Stimulated activated CD4-positive, alpha-beta T cell treated with anti-CD3 and anti-CD28 coated beads, TNF-alpha, amount 100 ng/mL, for 4 hours (primary cell): ENCODE results near the gene SLC15A1.
"Not testable (repeated sequence)": the region's sequence is repeated elsewhere in the genome, so short reads cannot be mapped to it uniquely, and the experiment has no call there.

Experiments used
- DNase-seq, 3 experiments: peaks; one replicate each; pipeline ENCODE4 v3.0.0-alpha.2; 2020; ENCODE audit warnings: low read depth in 3 of 3

The SLC15A1 gene

DNA sequence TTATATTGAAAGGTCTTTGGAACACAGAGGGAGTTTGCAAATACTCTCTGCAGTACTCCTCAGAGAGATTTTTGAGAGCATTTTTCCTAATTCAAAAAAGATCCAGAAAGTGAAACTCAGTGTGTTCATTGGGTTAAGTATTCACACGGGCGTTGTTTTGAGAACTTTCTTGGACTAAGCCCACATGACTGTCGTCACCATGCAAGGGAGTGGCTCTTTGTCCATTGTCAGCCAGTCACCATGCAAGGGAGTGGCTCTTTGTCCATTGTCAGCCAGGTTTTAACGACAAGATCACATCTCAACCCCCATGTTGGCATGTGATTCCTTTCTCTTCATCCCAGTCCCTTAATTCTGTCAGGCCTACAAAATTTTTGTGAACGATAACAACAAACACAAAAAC is 94.3 kb downstream of the SLC15A1 start:
- no peak for DNase-seq

DNA sequence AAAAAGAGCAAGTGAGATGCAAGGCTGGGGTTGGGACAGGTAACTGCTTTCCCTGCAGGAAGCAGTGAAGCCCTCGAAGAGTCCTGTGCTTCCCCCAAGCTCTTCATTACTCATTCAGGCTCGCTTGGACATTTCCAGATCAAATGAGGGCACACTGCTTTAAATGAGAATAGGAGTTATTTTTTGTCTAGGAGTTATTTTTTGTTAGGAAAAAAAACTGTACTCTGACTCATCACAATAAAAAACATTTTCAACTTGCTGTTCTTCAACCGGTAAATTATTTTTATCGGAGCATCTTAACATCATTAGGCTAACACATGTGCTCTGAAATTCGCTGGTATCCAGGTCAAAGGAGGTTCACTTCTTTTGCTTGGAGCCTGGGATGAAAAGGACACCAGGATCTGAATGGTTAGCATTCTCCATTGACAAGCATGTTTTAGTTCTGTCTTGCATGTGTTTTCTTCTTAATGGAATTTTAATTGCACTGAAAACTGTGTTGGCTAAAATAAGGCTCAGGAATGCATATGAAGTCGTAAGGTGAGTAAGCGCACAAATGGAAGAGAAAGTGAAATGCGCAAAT is 94.9 kb downstream of the SLC15A1 start:
- DNase-seq = no peak

DNA sequence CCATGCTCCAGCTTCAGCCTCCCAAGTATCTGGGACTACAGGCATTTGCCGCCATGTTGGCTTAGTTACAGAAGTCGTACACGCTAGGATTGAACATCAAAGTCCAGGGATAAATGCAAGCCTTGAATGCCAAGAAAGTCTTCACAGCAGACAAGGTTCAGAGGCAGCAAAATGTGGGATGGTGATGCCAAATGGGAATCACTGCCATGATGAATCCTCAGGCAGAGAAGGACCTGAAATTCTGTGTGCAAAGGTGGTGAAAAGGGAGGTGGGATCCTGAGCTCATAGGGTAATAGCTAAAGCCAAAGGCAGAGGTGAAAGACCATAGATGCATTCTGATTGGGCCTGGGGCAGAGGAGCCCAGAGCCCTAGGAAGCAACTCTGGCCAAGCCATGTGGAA is 96.2 kb downstream of the SLC15A1 start:
- DNase-seq = no peak

DNA sequence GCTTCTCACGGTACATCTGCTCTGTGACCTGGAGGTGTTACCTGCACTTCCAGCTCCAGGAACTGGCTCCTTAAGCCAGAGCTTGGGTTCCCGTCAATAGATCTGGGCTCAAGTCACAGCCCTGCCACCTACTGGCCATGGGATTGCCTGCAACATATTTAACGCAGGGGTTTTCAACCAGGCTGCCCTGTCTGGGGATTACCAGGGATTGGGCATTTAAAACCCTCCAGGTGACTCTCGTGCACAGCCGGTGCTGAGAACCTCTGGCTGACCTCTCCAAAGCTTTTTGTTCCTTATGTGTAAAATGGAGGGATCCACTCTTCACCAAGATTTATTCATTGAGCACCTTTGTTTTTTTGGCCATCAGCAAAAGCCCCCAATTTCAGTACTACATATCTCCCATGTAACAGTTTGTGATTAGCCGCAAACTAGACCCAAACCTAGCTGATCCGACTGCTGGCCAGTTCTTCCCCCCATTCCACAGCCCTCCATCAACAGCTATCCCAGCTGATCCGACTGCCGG is 98.9 kb downstream of the SLC15A1 start:
- peak; percentile 55 to 62 (median 55) for DNase-seq

DNA sequence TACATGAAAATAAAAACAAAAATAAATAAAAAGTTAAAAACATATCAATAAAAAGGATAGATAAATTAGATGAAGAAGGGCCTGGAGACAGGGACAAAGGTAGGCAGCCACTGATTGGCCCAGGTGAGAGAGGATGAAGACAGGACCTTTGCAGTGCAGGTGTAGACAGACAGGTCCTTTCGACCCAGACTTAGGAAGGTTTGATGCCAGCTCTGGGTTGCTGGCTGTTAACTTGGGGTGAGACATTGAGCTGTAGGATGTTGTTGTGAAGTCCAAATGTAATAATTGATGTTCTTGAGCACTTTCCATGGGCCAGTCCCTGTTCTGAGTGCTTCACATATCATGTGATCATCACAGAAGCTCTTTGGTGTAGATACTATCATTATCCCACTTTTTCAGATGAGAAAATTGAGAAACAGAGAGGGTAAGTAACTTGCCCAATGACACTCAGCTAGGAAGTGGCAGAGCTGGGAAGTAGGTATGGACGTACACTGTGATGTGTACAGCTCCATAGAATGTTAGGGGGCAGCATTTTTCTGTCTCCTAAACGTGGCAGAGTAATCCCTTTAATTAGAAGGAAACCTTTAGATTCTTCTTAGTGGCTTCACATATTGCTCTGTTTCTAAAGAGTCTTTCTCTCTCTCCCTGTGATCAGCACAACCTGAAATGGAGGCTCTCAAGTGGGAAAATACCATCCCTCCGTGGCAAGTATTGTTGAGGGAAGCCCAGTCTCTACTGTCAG is 99.6 kb downstream of the SLC15A1 start:
- DNase-seq = no peak

DNA sequence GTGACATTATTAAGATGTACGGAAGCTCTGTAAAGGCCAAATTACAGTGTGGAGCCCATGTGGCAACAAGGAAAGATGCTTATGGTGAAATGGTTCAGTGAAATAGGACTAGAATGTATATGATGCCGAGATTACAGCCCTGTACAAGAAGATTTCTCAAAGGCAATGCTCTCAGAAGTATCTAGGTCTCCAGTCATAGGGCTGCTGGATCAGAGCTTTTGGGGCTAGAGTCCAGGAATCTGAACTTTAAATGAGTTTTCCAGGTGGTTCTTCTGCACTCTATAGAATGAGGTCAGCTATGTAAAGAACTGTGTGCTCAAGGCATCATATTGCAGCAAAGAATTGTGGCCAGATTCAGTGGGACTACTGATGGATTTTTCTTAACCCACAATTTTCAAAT is 100.2 kb downstream of the SLC15A1 start:
- no peak for DNase-seq

DNA sequence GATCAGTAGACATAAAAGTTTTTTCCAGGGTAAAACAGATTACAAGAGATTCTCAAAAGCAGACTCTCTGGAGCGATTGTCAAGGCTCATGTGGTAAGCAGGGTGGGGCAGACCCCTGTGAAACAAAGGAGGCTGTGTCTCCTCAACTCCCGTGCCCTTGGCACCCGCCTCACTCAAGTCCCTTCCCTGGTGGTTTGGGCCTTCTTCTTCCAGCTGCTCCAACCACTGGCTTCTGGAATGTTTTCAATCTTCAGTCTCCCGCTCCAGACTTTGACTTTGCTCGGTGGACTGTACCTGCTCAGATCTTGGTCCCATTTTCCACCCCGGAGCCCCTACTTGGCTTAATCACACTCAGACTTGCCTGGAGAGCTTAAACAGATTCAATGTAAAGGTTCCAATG is 100.7 kb downstream of the SLC15A1 start:
- DNase-seq = no peak

DNA sequence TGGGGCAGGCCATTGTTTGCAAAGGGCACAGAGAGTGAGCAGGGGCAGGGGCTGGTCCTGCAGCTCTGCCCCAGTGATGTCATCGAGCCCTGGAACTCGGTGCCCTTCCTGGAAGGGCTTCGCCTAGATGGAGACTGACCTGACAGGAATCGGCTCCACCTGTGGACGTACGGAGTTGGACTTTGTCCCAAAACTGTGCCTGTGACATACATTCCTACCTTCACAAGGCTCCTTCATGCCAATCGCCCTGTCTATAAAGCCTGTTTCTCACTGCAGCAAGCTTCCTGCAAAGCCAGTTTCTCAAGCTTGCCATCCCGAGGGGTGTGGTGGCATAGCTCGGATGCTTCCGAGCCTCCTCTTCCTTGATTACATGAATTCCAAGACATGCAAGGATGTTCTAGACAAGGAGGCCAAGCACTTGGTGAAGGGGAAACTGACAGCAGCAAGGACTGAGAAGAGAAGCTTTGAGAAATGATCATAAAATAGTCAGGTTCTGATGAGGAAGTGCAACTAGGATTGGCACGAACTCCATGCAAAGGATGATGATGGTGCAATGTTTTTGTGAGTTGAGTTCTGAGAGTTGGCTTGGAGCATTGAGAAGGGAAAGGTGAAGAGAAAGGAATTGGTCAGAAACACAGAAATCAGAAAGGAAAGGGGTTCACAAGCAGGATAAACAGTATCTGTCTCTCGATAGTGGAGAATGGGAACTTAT is 101.9 kb downstream of the SLC15A1 start:
- DNase-seq = no peak

DNA sequence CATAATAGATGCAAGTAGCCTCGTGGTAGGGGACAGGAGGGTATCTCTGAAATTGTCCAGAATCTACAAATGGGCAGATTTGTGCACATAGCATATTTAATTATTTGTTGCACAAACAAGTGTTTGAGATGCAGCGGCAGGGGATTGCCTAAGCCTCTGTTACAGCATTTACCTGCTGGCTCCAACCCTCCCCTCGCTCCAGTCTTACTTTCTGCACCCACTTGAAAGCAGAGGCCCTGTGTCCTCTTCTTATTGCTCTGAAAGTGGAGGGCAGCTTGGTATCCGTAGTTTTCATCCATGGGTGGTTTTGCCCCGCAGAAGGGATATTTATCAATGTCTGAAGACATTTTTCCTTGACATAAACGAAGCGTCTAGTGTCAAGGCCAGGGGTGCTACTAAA is 102.6 kb downstream of the SLC15A1 start:
- no peak for DNase-seq

DNA sequence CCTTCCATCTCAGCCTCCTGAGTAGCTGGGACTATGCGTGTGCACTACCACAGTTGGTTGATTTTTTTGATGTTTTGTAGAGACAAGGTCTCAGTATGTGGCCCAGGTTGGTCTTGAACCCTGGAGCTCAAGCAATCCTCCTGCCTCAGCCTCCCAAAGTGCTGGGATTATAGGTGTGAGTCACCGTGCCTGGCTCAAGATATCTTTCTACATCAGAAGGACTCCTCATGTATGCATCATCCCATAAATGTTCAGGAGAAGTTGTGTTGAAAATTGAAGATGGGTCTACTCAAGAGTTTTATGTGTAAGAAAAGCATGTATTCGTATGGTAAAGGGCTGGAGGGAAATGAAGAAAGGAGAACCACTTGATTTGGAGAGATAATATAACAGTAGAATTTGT is 103.8 kb downstream of the SLC15A1 start:
- no peak for DNase-seq

DNA sequence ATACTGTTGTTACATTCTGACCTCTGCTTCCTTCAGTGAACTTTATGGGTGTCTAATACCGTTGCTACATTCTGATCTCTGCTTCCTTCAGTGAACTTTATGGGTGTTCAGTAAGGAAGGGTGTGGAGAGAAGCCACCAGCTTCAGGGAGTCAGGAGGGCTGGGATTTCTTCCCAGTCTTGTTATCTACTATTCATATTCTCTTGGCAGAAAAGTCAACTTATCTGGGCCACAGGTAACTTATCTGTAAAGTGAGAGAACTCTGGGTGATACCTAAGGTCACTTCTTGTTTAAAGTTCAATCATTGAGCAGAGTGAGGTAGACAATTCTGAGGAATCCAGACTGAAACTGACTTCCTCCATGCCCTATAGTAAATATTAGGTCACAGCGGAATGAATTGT is 104.3 kb downstream of the SLC15A1 start:
- DNase-seq = no peak

DNA sequence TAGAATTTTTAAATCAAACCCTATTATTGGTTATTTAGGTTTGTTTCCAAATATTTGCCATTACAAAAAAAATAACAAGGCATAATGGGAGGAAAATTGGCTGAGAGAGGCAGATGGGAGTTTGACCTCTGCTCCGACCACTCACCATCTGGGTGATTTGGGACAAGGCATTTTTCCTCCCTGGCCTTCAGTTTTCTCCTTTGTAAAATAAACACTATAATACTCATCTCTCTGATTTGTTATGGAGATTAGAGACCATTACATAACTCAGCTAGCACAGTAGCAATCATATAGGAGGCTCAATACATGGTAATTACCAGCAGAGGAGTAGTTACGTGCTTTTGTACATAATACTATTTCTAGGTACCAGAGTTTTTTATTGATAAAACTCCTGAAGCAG is 105.4 kb downstream of the SLC15A1 start:
- DNase-seq = no peak

DNA sequence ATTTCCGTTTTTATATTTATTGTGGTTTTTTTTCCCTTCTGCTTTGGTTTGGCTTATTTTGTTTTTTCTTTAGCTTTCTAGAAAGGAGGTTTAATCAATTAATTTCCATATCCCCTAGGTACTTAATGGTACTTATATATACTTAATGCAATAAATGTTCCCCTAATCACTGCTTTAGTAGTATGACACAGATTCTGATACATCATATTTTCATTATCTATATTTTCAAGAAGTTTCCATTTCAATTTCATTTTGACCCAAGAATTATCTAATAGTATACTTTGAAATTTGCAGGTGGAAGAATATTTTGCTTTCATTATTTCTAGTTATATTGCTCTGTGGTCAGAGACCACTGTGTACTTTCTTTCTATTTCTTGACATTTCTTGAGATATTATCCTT is 109.0 kb downstream of the SLC15A1 start:
- DNase-seq = no peak

DNA sequence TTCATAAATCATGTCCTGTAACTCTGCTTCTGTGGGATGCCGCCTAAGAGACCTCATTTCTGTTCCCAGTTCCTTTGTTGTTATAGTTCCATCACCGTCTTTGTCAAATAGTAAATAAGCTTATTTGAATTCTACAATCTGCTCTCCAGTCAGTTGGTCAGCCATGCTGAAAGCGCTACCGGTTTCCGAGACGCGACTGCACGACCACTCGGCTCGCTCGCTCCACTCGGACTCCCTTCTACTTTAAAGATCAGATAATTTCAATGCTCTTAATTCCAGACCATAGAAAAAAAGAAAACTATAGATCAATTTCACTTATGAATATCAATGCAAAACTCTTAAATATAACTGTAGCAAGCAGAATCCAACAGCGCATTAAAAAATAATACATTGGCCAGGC is 111.4 kb downstream of the SLC15A1 start:
- DNase-seq = no peak

DNA sequence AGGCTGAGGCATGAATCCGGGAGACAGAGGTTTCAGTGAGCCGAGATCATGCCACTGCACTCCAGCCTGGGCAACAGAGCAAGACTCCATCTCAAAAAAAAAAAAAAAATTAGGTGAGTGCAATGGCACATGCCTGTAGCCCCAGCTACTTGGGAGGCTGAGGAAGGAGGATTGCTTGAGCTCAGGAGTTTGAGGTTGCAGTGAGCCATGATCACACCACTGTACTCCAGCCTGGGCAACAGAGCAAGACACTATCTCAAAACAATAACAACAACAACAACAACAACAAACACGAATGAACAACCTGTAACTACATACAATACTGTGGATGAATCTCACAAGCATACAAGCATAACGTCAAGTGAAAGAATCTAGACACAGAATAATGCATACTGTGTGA is 112.7 kb downstream of the SLC15A1 start:
- not testable (repeated sequence) for DNase-seq

DNA sequence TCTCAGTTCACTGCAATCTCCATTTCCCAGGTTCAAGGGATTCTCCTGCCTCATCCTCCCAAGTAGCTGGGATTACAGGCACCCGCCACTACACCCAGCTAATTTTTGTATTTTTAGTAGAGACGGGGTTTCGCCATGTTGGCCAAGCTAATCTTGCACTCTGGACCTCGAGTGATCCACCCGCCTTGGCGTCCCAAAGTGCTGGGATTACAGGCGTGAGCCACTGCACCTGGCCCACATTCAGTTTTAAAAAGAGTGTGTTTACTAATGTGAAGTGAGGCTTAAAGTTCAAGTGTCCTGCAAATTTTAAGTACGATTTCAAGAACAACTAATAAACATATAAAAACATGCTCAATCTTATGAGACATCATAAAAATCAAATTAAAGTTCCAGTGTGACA is 114.1 kb downstream of the SLC15A1 start:
- DNase-seq = not testable (repeated sequence)
